GM23338 (cell line): ENCODE data around the gene LRIG3. TPM values are rescaled to one million over a fixed set of nuclear protein-coding genes. Genes with fewer than 3 reads are reported as not detected.

ENCODE experiments used
- ATAC-seq: fragments of 200-7000 bp; cut with Tn5 transposase; 3 replicates; pipeline ENCODE4 v1.9.1; 2020
- DNase-seq: peaks from one replicate; pipeline ENCODE4 v3.0.0-alpha.2; 2015; ENCODE audit warnings: low spot score
- H2AFZ ChIP-seq: fragments of 200-600 bp; sonication (generic); 2 replicates; pipeline ENCODE4 v1.8.0; 2016; ENCODE audit warnings: antibody characterized with exemption, mild to moderate bottlenecking, moderate library complexity
- H3F3A ChIP-seq: fragments of 200-600 bp; sonication (generic); replicated peaks from 2 replicates; pipeline ENCODE4 v1.8.0; 2017; ENCODE audit warnings: antibody characterized with exemption, mixed run types, low read depth
- H3K27ac ChIP-seq: fragments of 200-600 bp; sonication (generic); 2 replicates; pipeline ENCODE4 v1.6.1; 2016; ENCODE audit warnings: low read depth
- H3K27me3 ChIP-seq: fragments of 200-600 bp; sonication (generic); 2 replicates; pipeline ENCODE4 v1.8.0; 2016; ENCODE audit warnings: mild to moderate bottlenecking, mixed run types, moderate library complexity; ENCODE audit not compliant: insufficient read depth
- H3K36me3 ChIP-seq: fragments of 200-600 bp; sonication (generic); 2 replicates; pipeline ENCODE4 v1.8.0; 2016; ENCODE audit warnings: mild to moderate bottlenecking; ENCODE audit not compliant: insufficient read depth
- H3K4me1 ChIP-seq: fragments of 200-600 bp; sonication (generic); 2 replicates; pipeline ENCODE4 v1.8.0; 2016; ENCODE audit warnings: mild to moderate bottlenecking, moderate library complexity; ENCODE audit not compliant: insufficient read depth
- H3K4me2 ChIP-seq: fragments of 200-600 bp; sonication (generic); 2 replicates; pipeline ENCODE4 v1.7.1; 2017; ENCODE audit warnings: mixed run types
- H3K4me3 ChIP-seq: fragments of 200-600 bp; sonication (generic); 2 replicates; pipeline ENCODE4 v1.6.1; 2016; ENCODE audit warnings: mixed run types
- H3K79me2 ChIP-seq: fragments of 200-600 bp; sonication (generic); replicated peaks from 2 replicates; pipeline ENCODE4 v1.8.0; 2017; ENCODE audit warnings: mild to moderate bottlenecking; ENCODE audit not compliant: insufficient read depth
- H3K9me2 ChIP-seq: fragments of 200-600 bp; sonication (generic); 2 replicates; pipeline ENCODE4 v1.8.0; 2017; ENCODE audit not compliant: insufficient read depth
- H4K20me1 ChIP-seq: fragments of 200-600 bp; sonication (generic); replicated peaks from 2 replicates; pipeline ENCODE4 v1.8.0; 2017; ENCODE audit warnings: mild to moderate bottlenecking; ENCODE audit not compliant: insufficient read depth
- H3K27ac Mint-ChIP-seq: 2 replicates; pipeline ENCODE4 v1.8.0; 2020; ENCODE audit warnings: inconsistent platforms, mild to moderate bottlenecking, moderate library complexity, mixed read lengths
- H3K27me3 Mint-ChIP-seq: 3 replicates; pipeline ENCODE4 v1.8.0; 2022; ENCODE audit warnings: low read depth, mild to moderate bottlenecking, moderate library complexity, mixed read lengths, inconsistent platforms; ENCODE audit not compliant: insufficient read depth, poor library complexity
- H3K36me3 Mint-ChIP-seq: 3 replicates; pipeline ENCODE4 v1.8.0; 2021; ENCODE audit warnings: low read depth, mild to moderate bottlenecking, inconsistent platforms, moderate library complexity, mixed read lengths
- H3K4me1 Mint-ChIP-seq: 3 replicates; pipeline ENCODE4 v1.8.0; 2020; ENCODE audit warnings: mild to moderate bottlenecking, inconsistent platforms, mixed read lengths
- H3K4me3 Mint-ChIP-seq: 3 replicates; pipeline ENCODE4 v1.8.0; 2021; ENCODE audit warnings: moderate library complexity, mild to moderate bottlenecking, inconsistent platforms, mixed read lengths
- H3K9me3 Mint-ChIP-seq: 3 replicates; pipeline ENCODE4 v1.8.0; 2020; ENCODE audit warnings: moderate library complexity, mild to moderate bottlenecking, inconsistent platforms, mixed read lengths
- ETS1 ChIP-seq: IDR thresholded peaks from 2 replicates; pipeline ENCODE4 v1.6.1; 2016; ENCODE audit warnings: antibody characterized with exemption
- POLR2AphosphoS5 ChIP-seq: IDR thresholded peaks from 2 replicates; pipeline ENCODE4 v1.6.1; 2016; ENCODE audit warnings: antibody characterized with exemption, low read depth
- REST ChIP-seq: IDR thresholded peaks from one replicate; pipeline ENCODE4 v1.6.1; 2018; ENCODE audit warnings: antibody characterized with exemption; ENCODE audit not compliant: unreplicated experiment
- ZNF114 ChIP-seq: fragments of 250-450 bp; sonication (Bioruptor Pico); IDR thresholded peaks from 2 replicates; pipeline ENCODE4 v1.5.0; 2020; ENCODE audit warnings: mild to moderate bottlenecking, moderate library complexity
- polyA plus RNA-seq: library from polyadenylated mRNA; unstranded; fragments of >200 nt; fragmentation: Nextera tagmentation; extraction: Ambion mirVana; gene quantifications from 2 replicates; pipeline ENCODE4 v1.2.1, GENCODE V29; 2016
- total RNA-seq: library from RNA; depleted of rRNA; stranded (reverse); fragments of >200 nt; shearing (Covaris generic); gene quantifications from 2 replicates; pipeline ENCODE4 v1.2.3, GENCODE V29; 2014
- TF ChIP-seq, protein P1 (sequence below), 2 experiments: fragments of 200-600 bp in 1 of 2; sonication (generic) in 1 of 2; conservative IDR thresholded peaks; 2 replicates each; pipeline versions ENCODE4 v1.5.1 to v1.6.1; 2016 to 2017; ENCODE audit warnings: antibody characterized with exemption in 2 of 2, low read depth in 2 of 2, mild to moderate bottlenecking in 2 of 2, moderate library complexity in 1 of 2

The LRIG3 gene
- total and polyA plus RNA-seq, 2 experiments from 2014 or later = 1.6 to 7.5 TPM

GRCh38 chr12:58931518-58931917 is 11.2 kb upstream of the LRIG3 start:
- peak; percentile 40 for DNase-seq
- Histone ChIP-seq H3F3A (no peaks in the 10 kb centered on the region), H2AFZ (no peak overlapping the region), H3K36me3 (no peaks in the 10 kb centered on the region), H4K20me1 (no peaks in the 10 kb centered on the region), H3K4me1 (no peaks in the 10 kb centered on the region), H3K27ac (no peak overlapping the region), H3K4me2 (no peak overlapping the region), H3K9me2 (no peaks in the 10 kb centered on the region; the same call in 1 of the 2 replicates), H3K27me3 (no peaks in the 10 kb centered on the region), H3K79me2 (no peaks in the 10 kb centered on the region), H3K4me3 (no peak overlapping the region)
- Mint-ChIP-seq H3K9me3 (no peaks in the 10 kb centered on the region), H3K27ac (no peak overlapping the region), H3K4me1 (peaks cover 4% of the 10 kb centered on the region; the same call in 1 of the 3 replicates), H3K36me3 (no peaks in the 10 kb centered on the region), H3K27me3 (no peaks in the 10 kb centered on the region), H3K4me3 (no peak overlapping the region)
- no peak for ATAC-seq
- TF ChIP-seq, protein P1, sequence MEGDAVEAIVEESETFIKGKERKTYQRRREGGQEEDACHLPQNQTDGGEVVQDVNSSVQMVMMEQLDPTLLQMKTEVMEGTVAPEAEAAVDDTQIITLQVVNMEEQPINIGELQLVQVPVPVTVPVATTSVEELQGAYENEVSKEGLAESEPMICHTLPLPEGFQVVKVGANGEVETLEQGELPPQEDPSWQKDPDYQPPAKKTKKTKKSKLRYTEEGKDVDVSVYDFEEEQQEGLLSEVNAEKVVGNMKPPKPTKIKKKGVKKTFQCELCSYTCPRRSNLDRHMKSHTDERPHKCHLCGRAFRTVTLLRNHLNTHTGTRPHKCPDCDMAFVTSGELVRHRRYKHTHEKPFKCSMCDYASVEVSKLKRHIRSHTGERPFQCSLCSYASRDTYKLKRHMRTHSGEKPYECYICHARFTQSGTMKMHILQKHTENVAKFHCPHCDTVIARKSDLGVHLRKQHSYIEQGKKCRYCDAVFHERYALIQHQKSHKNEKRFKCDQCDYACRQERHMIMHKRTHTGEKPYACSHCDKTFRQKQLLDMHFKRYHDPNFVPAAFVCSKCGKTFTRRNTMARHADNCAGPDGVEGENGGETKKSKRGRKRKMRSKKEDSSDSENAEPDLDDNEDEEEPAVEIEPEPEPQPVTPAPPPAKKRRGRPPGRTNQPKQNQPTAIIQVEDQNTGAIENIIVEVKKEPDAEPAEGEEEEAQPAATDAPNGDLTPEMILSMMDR (conservative IDR thresholded peaks at IDR 0.05; ENCODE audit: low read depth in 2 of 2) = peak; percentile 48 to 62
- TF ChIP-seq POLR2AphosphoS5 = no peak

DNA sequence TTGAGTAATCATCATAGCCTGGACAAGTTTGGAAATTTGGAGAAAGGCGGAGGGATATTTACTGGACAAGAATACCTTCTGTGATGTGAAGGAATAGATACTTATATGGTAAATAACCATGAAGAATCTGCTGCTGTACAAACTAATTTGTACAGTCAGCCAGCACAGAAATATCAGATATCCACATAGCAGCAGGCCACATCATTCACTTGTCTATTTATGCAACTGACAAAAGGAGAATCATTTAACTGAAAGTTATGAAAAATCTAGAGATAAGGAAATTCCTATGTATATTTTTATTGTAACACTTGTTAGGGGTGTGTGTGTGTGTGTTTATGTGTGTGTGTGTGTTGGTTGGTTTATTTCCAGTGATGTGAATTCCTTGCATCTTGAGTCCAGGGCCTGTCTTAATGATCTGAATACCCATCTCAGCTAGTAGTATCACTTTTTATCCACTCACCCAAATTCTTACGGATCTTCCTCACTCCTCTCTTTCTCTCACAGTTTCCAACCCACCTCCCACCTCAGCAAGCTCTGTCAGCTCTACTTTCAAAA is 10.5 kb upstream of the LRIG3 start:
- no peaks in the 10 kb centered on the region for H3K27me3 ChIP-seq
- H3K4me1 ChIP-seq = no peaks in the 10 kb centered on the region
- Mint-ChIP-seq H3K27me3 (no peaks in the 10 kb centered on the region), H3K9me3 (no peaks in the 10 kb centered on the region), H3K4me1 (peaks cover 6% of the 10 kb centered on the region; the same call in 1 of the 3 replicates), H3K27ac (no peak overlapping the region), H3K36me3 (no peaks in the 10 kb centered on the region), H3K4me3 (no peak overlapping the region)
- ATAC-seq = no peak
- no peaks in the 10 kb centered on the region; the same call in 1 of the 2 replicates for H3K9me2 ChIP-seq
- no peak overlapping the region for H3K27ac ChIP-seq
- H2AFZ ChIP-seq = no peak overlapping the region
- no peak overlapping the region for H3K4me3 ChIP-seq
- H3F3A ChIP-seq = no peaks in the 10 kb centered on the region
- no peaks in the 10 kb centered on the region for H3K36me3 ChIP-seq
- H4K20me1 ChIP-seq = no peaks in the 10 kb centered on the region
- no peak for DNase-seq
- no peaks in the 10 kb centered on the region for H3K79me2 ChIP-seq
- H3K4me2 ChIP-seq = no peak overlapping the region
- no peak for TF ChIP-seq REST
- no peak for TF ChIP-seq ETS1
- no peak for TF ChIP-seq ZNF114 (CRISPR knock-in tag)
